H1 (cell line): Measurements from ENCODE around the gene DCAF6. TPM values are rescaled to one million over a fixed set of nuclear protein-coding genes. Genes with fewer than 3 reads are reported as not detected.

Source experiments
- CTCF ChIA-PET: fragments of 300-600 bp; sonication (Branson Sonifier 250); formaldehyde crosslinking; loops from one replicate; lab custom pipeline; 2021; ENCODE audit not compliant: partially characterized antibody; lab: Charles Lee
- POLR2A ChIA-PET: fragments of 300-600 bp; sonication (Branson Sonifier 250); formaldehyde crosslinking; loops from one replicate; lab custom pipeline; 2021; ENCODE audit warnings: inconsistent platforms; ENCODE audit not compliant: partially characterized antibody; lab: Charles Lee
- DNase-seq, 2 experiments: peaks; one replicate each; pipeline versions ENCODE4 v3.0.0 to v3.0.0-alpha.2; 2010 to 2022; ENCODE audit warnings: low spot score in 2 of 2, low read depth in 1 of 2, mixed read lengths in 1 of 2
- FAIRE-seq: peaks from 2 replicates; lab custom pipeline; 2011; peaks lifted over from hg19 to GRCh38; lab: Jason Lieb, UNC
- H2AFZ ChIP-seq: 2 replicates; pipeline ENCODE4 v1.8.1; 2012; ENCODE audit warnings: low read length, inconsistent platforms
- H2AK5ac ChIP-seq: 2 replicates; pipeline ENCODE4 v1.6.1; 2013; ENCODE audit warnings: low read depth, low read length
- H2BK120ac ChIP-seq: replicated peaks from 2 replicates; pipeline ENCODE3; 2013; ENCODE audit warnings: low read depth, low read length, inconsistent platforms
- H2BK12ac ChIP-seq: 2 replicates; pipeline ENCODE4 v1.6.1; 2013; ENCODE audit warnings: low read depth, low read length
- H2BK15ac ChIP-seq: 2 replicates; pipeline ENCODE4 v1.6.1; 2013; ENCODE audit warnings: low read length
- H2BK20ac ChIP-seq: 2 replicates; pipeline ENCODE4 v1.6.1; 2013; ENCODE audit warnings: low read length
- H2BK5ac ChIP-seq: 2 replicates; pipeline ENCODE4 v1.6.1; 2013; ENCODE audit warnings: low read depth, low read length
- H3K14ac ChIP-seq: 2 replicates; pipeline ENCODE4 v1.6.1; 2013; ENCODE audit warnings: inconsistent platforms; ENCODE audit not compliant: insufficient read length
- H3K18ac ChIP-seq: 2 replicates; pipeline ENCODE4 v1.6.1; 2013; ENCODE audit warnings: low read length; ENCODE audit errors: extremely low read depth
- H3K23ac ChIP-seq: 2 replicates; pipeline ENCODE4 v1.6.1; 2013; ENCODE audit warnings: inconsistent platforms; ENCODE audit not compliant: insufficient read length
- H3K23me2 ChIP-seq: 2 replicates; pipeline ENCODE4 v1.6.1; 2013; ENCODE audit warnings: low read depth, low read length
- H3K27ac ChIP-seq: 2 replicates; pipeline ENCODE4 v1.6.1; 2011; ENCODE audit warnings: low read depth, low read length, inconsistent platforms
- H3K27me3 ChIP-seq, 4 experiments: replicated peaks in 1 of 4; 1 replicate in 1 of 4; 2 replicates in 3 of 4; pipeline versions ENCODE4 v1.6.1 to v1.8.1; 2011 to 2013; ENCODE audit warnings: low read length in 3 of 4, mild to moderate bottlenecking in 3 of 4, inconsistent platforms in 2 of 4, mixed read lengths in 2 of 4, moderate library complexity in 1 of 4; ENCODE audit not compliant: control insufficient read depth in 3 of 4, insufficient read depth in 3 of 4; ENCODE audit errors: extremely low read depth in 1 of 4
- H3K36me3 ChIP-seq, 4 experiments: 2 replicates each; pipeline versions ENCODE4 v1.6.1 to v1.8.1; 2011 to 2013; ENCODE audit warnings: mild to moderate bottlenecking in 4 of 4, low read length in 3 of 4, moderate library complexity in 2 of 4, control low read depth in 1 of 4, inconsistent platforms in 1 of 4; ENCODE audit not compliant: insufficient read depth in 4 of 4, control insufficient read depth in 2 of 4
- H3K4ac ChIP-seq: replicated peaks from 2 replicates; pipeline ENCODE3; 2013; ENCODE audit warnings: low read length, low read depth, mixed read lengths, inconsistent platforms; ENCODE audit not compliant: insufficient read length
- H3K4me1 ChIP-seq, 4 experiments: replicated peaks in 1 of 4; 1 replicate in 1 of 4; 2 replicates in 3 of 4; pipeline versions ENCODE4 v1.6.1 to v1.8.1; 2011 to 2013; ENCODE audit warnings: low read length in 3 of 4, inconsistent platforms in 2 of 4, mixed read lengths in 1 of 4; ENCODE audit not compliant: insufficient read depth in 4 of 4, control insufficient read depth in 3 of 4
- H3K4me2 ChIP-seq, 2 experiments: 2 replicates each; pipeline versions ENCODE4 v1.6.1 to v1.8.1; 2011 to 2013; ENCODE audit warnings: low read depth in 2 of 2, low read length in 2 of 2, control low read depth in 1 of 2, inconsistent platforms in 1 of 2, mild to moderate bottlenecking in 1 of 2; ENCODE audit not compliant: insufficient read depth in 1 of 2
- H3K4me3 ChIP-seq, 4 experiments: fragments of 200-600, 300-600 bp in 1 of 4; sonication (generic), shearing (Covaris generic), sonication (Bioruptor Twin) in 1 of 4; 2 replicates each; pipeline versions ENCODE4 v1.5.1 to v1.8.1; 2011 to 2016; ENCODE audit warnings: low read length in 4 of 4, low read depth in 3 of 4, control low read depth in 2 of 4, inconsistent platforms in 2 of 4, mild to moderate bottlenecking in 2 of 4, mixed read lengths in 1 of 4, moderate library complexity in 1 of 4; ENCODE audit not compliant: insufficient read depth in 2 of 4; ENCODE audit errors: extremely low read depth in 1 of 4
- H3K56ac ChIP-seq: replicated peaks from 2 replicates; pipeline ENCODE3; 2013; ENCODE audit warnings: low read depth, mild to moderate bottlenecking, mixed read lengths, low read length, inconsistent platforms; ENCODE audit not compliant: insufficient read length
- H3K79me1 ChIP-seq: 2 replicates; pipeline ENCODE4 v1.6.1; 2013; ENCODE audit warnings: low read depth, low read length, control low read depth
- H3K79me2 ChIP-seq, 2 experiments: 2 replicates each; pipeline versions ENCODE4 v1.6.1 to v1.8.1; 2012 to 2013; ENCODE audit warnings: low read length in 2 of 2, mild to moderate bottlenecking in 2 of 2, inconsistent platforms in 1 of 2; ENCODE audit not compliant: insufficient read depth in 2 of 2, control insufficient read depth in 1 of 2
- H3K9ac ChIP-seq, 4 experiments: replicated peaks in 1 of 4; 1 replicate in 1 of 4; 2 replicates in 3 of 4; pipeline versions ENCODE4 v1.6.1 to v1.8.1; 2011 to 2013; ENCODE audit warnings: low read depth in 3 of 4, low read length in 3 of 4, control low read depth in 2 of 4, mild to moderate bottlenecking in 2 of 4, moderate library complexity in 2 of 4, inconsistent platforms in 1 of 4; ENCODE audit errors: extremely low read depth in 1 of 4
- H3K9me3 ChIP-seq, 2 experiments: 2 replicates each; pipeline versions ENCODE4 v1.6.1 to v1.8.1; 2012 to 2013; ENCODE audit warnings: mild to moderate bottlenecking in 2 of 2, moderate library complexity in 2 of 2, control low read depth in 1 of 2, inconsistent platforms in 1 of 2, low read depth in 1 of 2, low read length in 1 of 2, mixed read lengths in 1 of 2; ENCODE audit not compliant: insufficient read depth in 2 of 2
- H4K20me1 ChIP-seq, 2 experiments: replicated peaks in 1 of 2; 2 replicates each; pipeline versions ENCODE3 to v1.8.1; 2011 to 2013; ENCODE audit warnings: inconsistent platforms in 2 of 2, low read length in 2 of 2, mild to moderate bottlenecking in 1 of 2; ENCODE audit not compliant: insufficient read depth in 2 of 2, control insufficient read depth in 1 of 2
- H4K5ac ChIP-seq: 2 replicates; pipeline ENCODE4 v1.6.1; 2013; ENCODE audit warnings: low read length, low read depth, mixed read lengths, inconsistent platforms; ENCODE audit not compliant: insufficient read length
- H4K8ac ChIP-seq: 2 replicates; pipeline ENCODE4 v1.8.0; 2013; ENCODE audit warnings: mild to moderate bottlenecking, moderate library complexity, low read length, inconsistent platforms; ENCODE audit not compliant: insufficient read depth; ENCODE audit errors: extremely low read depth
- H4K91ac ChIP-seq: replicated peaks from 2 replicates; pipeline ENCODE3; 2013; ENCODE audit warnings: low read length, mixed read lengths, inconsistent platforms; ENCODE audit not compliant: insufficient read length
- CHD2 ChIP-seq: IDR thresholded peaks from 2 replicates; pipeline ENCODE4 v1.6.1; 2012; ENCODE audit warnings: low read length, improper control_type of control experiment
- HDAC2 ChIP-seq, 2 experiments: fragments of 300-600 bp in 1 of 2; sonication (generic) in 1 of 2; IDR thresholded peaks; 2 replicates each; pipeline ENCODE4 v1.6.1; 2011 to 2012; ENCODE audit warnings: low read depth in 2 of 2, low read length in 2 of 2, mild to moderate bottlenecking in 2 of 2, moderate library complexity in 2 of 2, borderline replicate concordance in 1 of 2, inconsistent platforms in 1 of 2
- HDAC6 ChIP-seq: IDR thresholded peaks from one replicate; pipeline ENCODE4 v1.7.1; 2012; ENCODE audit warnings: low read depth, mild to moderate bottlenecking, inconsistent platforms, low read length, moderate library complexity
- KDM1A ChIP-seq: fragments of 200-600, 300-600 bp; sonication (generic); IDR thresholded peaks from 2 replicates; pipeline ENCODE4 v1.7.1; 2016; ENCODE audit warnings: mild to moderate bottlenecking, low read length, borderline replicate concordance
- KDM5A ChIP-seq: fragments of 200-600 bp; IDR thresholded peaks from 2 replicates; pipeline ENCODE4 v1.7.1; 2012; ENCODE audit warnings: mild to moderate bottlenecking, low read length, inconsistent platforms, mixed read lengths
- RBBP5 ChIP-seq: IDR thresholded peaks from 2 replicates; pipeline ENCODE4 v1.7.1; 2012; ENCODE audit warnings: low read depth, mild to moderate bottlenecking, inconsistent platforms, low read length, moderate library complexity, borderline replicate concordance
- TEAD4 ChIP-seq: IDR thresholded peaks from 2 replicates; pipeline ENCODE4 v1.6.1; 2012; ENCODE audit warnings: low read depth, low read length, inconsistent platforms, mixed read lengths
- WGBS, 2 experiments: shearing (Covaris generic) in 1 of 2; methylation state at CpG; one replicate each; pipeline versions ENCODE4 v1.1.6 to v1.1.7; 2013 to 2015; ENCODE audit warnings: low lambda C conversion rate in 2 of 2, mixed read lengths in 2 of 2, inconsistent platforms in 1 of 2, low coverage in 1 of 2, missing lambda C conversion rate in 1 of 2; ENCODE audit not compliant: insufficient replicate concordance in 2 of 2, insufficient coverage in 1 of 2, insufficient read length in 1 of 2; ENCODE audit errors: extremely low coverage in 1 of 2, missing lambda C conversion rate in 1 of 2; 5-methylcytosine and 5-hydroxymethylcytosine counted together
- polyA plus RNA-seq, 7 experiments: library from polyadenylated mRNA; depleted of rRNA in 3 of 7; stranded (reverse) in 5 of 7; unstranded in 2 of 7; fragments of >200 nt in 5 of 7; fragments of 200-250 nt in 2 of 7; gene quantifications; 1 replicate in 5 of 7; 2 replicates in 1 of 7; 4 replicates in 1 of 7; pipeline versions ENCODE4 v1.2.1 to v1.2.3, GENCODE V29; 2011 to 2013; ENCODE audit warnings: missing spikeins in 2 of 7, mixed read lengths in 2 of 7
- total RNA-seq: library from RNA; stranded (reverse); fragmentation: NEBNext Ultra II Directional; extraction: Animal tissue kit (Norgen Biotek cat#: 25700); gene quantifications from 2 replicates; pipeline ENCODE4 v1.2.1, GENCODE V29; 2021
- TF ChIP-seq, protein P1 (sequence below), 3 experiments: IDR thresholded peaks; 1 replicate in 2 of 3; 2 replicates in 1 of 3; pipeline versions ENCODE4 v1.5.1 to v1.6.1; 2011; ENCODE audit warnings: low read length in 3 of 3, mild to moderate bottlenecking in 3 of 3, inconsistent platforms in 2 of 3, low read depth in 1 of 3, moderate library complexity in 1 of 3; ENCODE audit not compliant: insufficient read depth in 1 of 3; ENCODE audit errors: control extremely low read depth in 1 of 3

The DCAF6 gene
- total and polyA plus RNA-seq, 2 of the 8 experiments (the other 6 are each of a cell fraction or from before 2014, with no cell fraction given): 12.3 to 17.4 TPM

- Histone ChIP-seq H3K79me2 (peaks cover 0 to 58% of the 10 kb centered on the region in 2 experiments; a peak in 3 of 4 replicates), H3K23ac (no peak within 1 kb of the TSS), H2BK12ac (peak within 1 kb of the TSS; percentile 99), H3K23me2 (peaks cover 9% of the 10 kb centered on the region), H3K9ac (peak within 1 kb of the TSS; percentile 88 to 100 (median 94)), H4K8ac (peak within 1 kb of the TSS; percentile 94), H3K4me2 (peak within 1 kb of the TSS; percentile 88 to 95), H2AK5ac (peak within 1 kb of the TSS; percentile 55; the same call in 1 of the 2 replicates), H2AFZ (peak within 1 kb of the TSS; percentile 90), H3K79me1 (no peaks in the 10 kb centered on the region), H4K5ac (peak within 1 kb of the TSS; percentile 98), H3K56ac (peak within 1 kb of the TSS; percentile 74), H3K18ac (peak within 1 kb of the TSS; percentile 92), H2BK5ac (peak within 1 kb of the TSS; percentile 98), H2BK15ac (peak within 1 kb of the TSS; percentile 89; the same call in 1 of the 2 replicates), H2BK20ac (no peak within 1 kb of the TSS), H3K27me3 (no peaks in the 10 kb centered on the region), H3K4ac (peak within 1 kb of the TSS; percentile 78), H3K36me3 (no peaks in the 10 kb centered on the region), H3K27ac (peak within 1 kb of the TSS; percentile 93), H3K4me1 (peaks cover 0 to 4% (median 0%) of the 10 kb centered on the region in 4 experiments; a peak in 2 of 7 replicates), H2BK120ac (peak within 1 kb of the TSS; percentile 61), H3K9me3 (no peaks in the 10 kb centered on the region), H3K14ac (no peak within 1 kb of the TSS), H4K20me1 (no peaks in the 10 kb centered on the region), H3K4me3 (peak within 1 kb of the TSS; percentile 90 to 95 (median 92)), H4K91ac (peak within 1 kb of the TSS; percentile 75)
- WGBS, 2 experiments: 2% methylated on average over 49 of the region's 51 CpGs; no CpG with 5 or more reads in 1 of the 2 experiments
- ChIA-PET CTCF (interaction anchor here (1.5 kb wide), 1 partner anchor 81 kb away, joined by 3 read pairs; no protein-coding TSS in a partner anchor), POLR2A (interaction anchor here (0.7 to 2.9 kb wide), 18 partner anchors 9 to 717 kb away, joined by 3 to 19 read pairs (median 4); partner anchors contain the start of gene POU2F1)
- DNase-seq: no peak
- no peak for FAIRE-seq
- TF ChIP-seq HDAC2 (IDR thresholded peaks at IDR 0.05; ENCODE audit: borderline replicate concordance in 1 of 2, low read depth in 2 of 2, low read length in 2 of 2): 0 out of 4 replicates have a peak, but pooled peaks of 1 of the 2 experiments have one; percentile 17
- TF ChIP-seq KDM1A: peak; percentile 13; the same call in 1 of the 2 replicates
- no peak for TF ChIP-seq HDAC6
- TF ChIP-seq, protein P1, sequence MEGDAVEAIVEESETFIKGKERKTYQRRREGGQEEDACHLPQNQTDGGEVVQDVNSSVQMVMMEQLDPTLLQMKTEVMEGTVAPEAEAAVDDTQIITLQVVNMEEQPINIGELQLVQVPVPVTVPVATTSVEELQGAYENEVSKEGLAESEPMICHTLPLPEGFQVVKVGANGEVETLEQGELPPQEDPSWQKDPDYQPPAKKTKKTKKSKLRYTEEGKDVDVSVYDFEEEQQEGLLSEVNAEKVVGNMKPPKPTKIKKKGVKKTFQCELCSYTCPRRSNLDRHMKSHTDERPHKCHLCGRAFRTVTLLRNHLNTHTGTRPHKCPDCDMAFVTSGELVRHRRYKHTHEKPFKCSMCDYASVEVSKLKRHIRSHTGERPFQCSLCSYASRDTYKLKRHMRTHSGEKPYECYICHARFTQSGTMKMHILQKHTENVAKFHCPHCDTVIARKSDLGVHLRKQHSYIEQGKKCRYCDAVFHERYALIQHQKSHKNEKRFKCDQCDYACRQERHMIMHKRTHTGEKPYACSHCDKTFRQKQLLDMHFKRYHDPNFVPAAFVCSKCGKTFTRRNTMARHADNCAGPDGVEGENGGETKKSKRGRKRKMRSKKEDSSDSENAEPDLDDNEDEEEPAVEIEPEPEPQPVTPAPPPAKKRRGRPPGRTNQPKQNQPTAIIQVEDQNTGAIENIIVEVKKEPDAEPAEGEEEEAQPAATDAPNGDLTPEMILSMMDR (IDR thresholded peaks at IDR 0.05; ENCODE audit: control extremely low read depth in 1 of 3, insufficient read depth in 1 of 3, low read depth in 1 of 3, low read length in 3 of 3): no peak
- peak; percentile 81; the same call in 1 of the 2 replicates for TF ChIP-seq RBBP5
- TF ChIP-seq KDM5A: 0 out of 2 replicates have a peak, but pooled peaks have one; percentile 8
- TF ChIP-seq TEAD4: no peak
- TF ChIP-seq CHD2: no peak
Measured at GRCh38 chr1:167936930-167937708, 636 bp downstream of the DCAF6 start, which contains the start of gene MPC2. Gene MPC2 (minus strand): TSS chr1:167937072. CDS start chr1:167935841, 1,231 bp downstream.
